Ovary (tissue), 3 donors: ENCODE data around the gene TSPEAR.

Experiments used
- CTCF ChIP-seq, 3 donors: fragments of 450-650 bp in 2 of 3; fragments of 200-600 bp in 1 of 3; IDR thresholded peaks; one replicate each; pipeline versions ENCODE4 v1.5.1 to v1.8.0; 2016 to 2022; ENCODE audit warnings: antibody characterized with exemption in 3 of 3, mild to moderate bottlenecking in 1 of 3
- EP300 ChIP-seq: sonication (generic); formaldehyde crosslinking; IDR thresholded peaks from one replicate; pipeline ENCODE4 v1.6.1; 2017; ENCODE audit warnings: antibody characterized with exemption
- POLR2A ChIP-seq: fragments of 450-650 bp; IDR thresholded peaks from one replicate; pipeline ENCODE4 v1.6.1; 2017; ENCODE audit warnings: antibody characterized with exemption, mild to moderate bottlenecking, moderate library complexity
- donor health status: DM: no; HTN: no; CAD: no.

- TF ChIP-seq CTCF (IDR thresholded peaks at IDR 0.05) (no peak), POLR2A (no peak), EP300 (no peak)
These were observed 19.7 kb upstream of the TSPEAR start for GRCh38 chr21:44730951-44731579.
